Lung (tissue), 12 donors: Measurements from ENCODE around the gene KIAA0232. TPM values are rescaled to one million over a fixed set of nuclear protein-coding genes. Genes with fewer than 3 reads are reported as not detected.

Source experiments
- ATAC-seq: fragments of 200-7000 bp; cut with Tn5 transposase; one replicate; pipeline ENCODE4 v1.9.1; 2020; ENCODE audit warnings: moderate number of reproducible peaks; ENCODE audit not compliant: insufficient read depth, low FRiP score
- DNase-seq, 3 donors: peaks; one replicate each; pipeline ENCODE4 v3.0.0-alpha.2; 2013 to 2017
- H3K27ac ChIP-seq, 2 donors: one replicate each; pipeline ENCODE4 v1.5.1; 2013; ENCODE audit warnings: mild to moderate bottlenecking in 2 of 2, moderate library complexity in 2 of 2, control low read depth in 1 of 2, inconsistent platforms in 1 of 2, low read depth in 1 of 2, low read length in 1 of 2
- H3K27me3 ChIP-seq, 3 donors: one replicate each; pipeline ENCODE4 v1.5.1; 2013; ENCODE audit warnings: low read length in 2 of 3; ENCODE audit not compliant: control insufficient read depth in 3 of 3, insufficient read depth in 3 of 3
- H3K36me3 ChIP-seq, 4 donors: one replicate each; pipeline ENCODE4 v1.5.1; 2013; ENCODE audit warnings: low read length in 4 of 4, mild to moderate bottlenecking in 1 of 4, moderate library complexity in 1 of 4; ENCODE audit not compliant: control insufficient read depth in 4 of 4, insufficient read depth in 4 of 4
- H3K4me1 ChIP-seq, 5 donors: one replicate each; pipeline ENCODE4 v1.5.1; 2013; ENCODE audit warnings: low read length in 5 of 5, mild to moderate bottlenecking in 2 of 5, moderate library complexity in 1 of 5; ENCODE audit not compliant: control insufficient read depth in 5 of 5, insufficient read depth in 5 of 5
- H3K4me3 ChIP-seq: one replicate; pipeline ENCODE4 v1.5.1; 2013; ENCODE audit warnings: mild to moderate bottlenecking, control low read depth, moderate library complexity
- H3K9ac ChIP-seq, 2 donors: one replicate each; pipeline ENCODE4 v1.5.1; 2013; ENCODE audit warnings: low read length in 2 of 2, control low read depth in 1 of 2; ENCODE audit not compliant: insufficient read depth in 1 of 2
- H3K9me3 ChIP-seq, 4 donors: one replicate each; pipeline ENCODE4 v1.5.1; 2013; ENCODE audit warnings: low read length in 3 of 4, mild to moderate bottlenecking in 1 of 4, moderate library complexity in 1 of 4; ENCODE audit not compliant: control insufficient read depth in 4 of 4, insufficient read depth in 3 of 4
- CTCF ChIP-seq: IDR thresholded peaks from 2 replicates; pipeline ENCODE4 v1.5.1; 2012; ENCODE audit warnings: mild to moderate bottlenecking; ENCODE audit errors: control extremely low read depth, extremely low read depth
- WGBS, 2 donors: extraction: QIAGEN DNeasy Blood & Tissue Kit; methylation state at CpG; one replicate each; pipeline ENCODE4 v1.1.7; 2013; 5-methylcytosine and 5-hydroxymethylcytosine counted together
- polyA plus RNA-seq, 2 donors: library from polyadenylated mRNA; stranded (reverse); fragments of 200-250 nt; gene quantifications; one replicate each; pipeline ENCODE4 v1.2.1, GENCODE V29; 2013
- total RNA-seq, 2 donors: library from RNA; depleted of rRNA in 1 of 2; stranded (reverse); fragments of >200 nt in 1 of 2; gene quantifications; one replicate each; pipeline ENCODE4 v1.2.1, GENCODE V29; 2014 to 2021
- donor health status: control.
- donor health status: control.
- donor health status: Bipolar disorder and iron deficiency.
- donor health status: healthy.
- donor health status: DM: yes; HTN: yes; CAD: no.

The KIAA0232 gene
- total and polyA plus RNA-seq, 4 donors = 6.8 to 34.6 (median 18.7) TPM

DNA sequence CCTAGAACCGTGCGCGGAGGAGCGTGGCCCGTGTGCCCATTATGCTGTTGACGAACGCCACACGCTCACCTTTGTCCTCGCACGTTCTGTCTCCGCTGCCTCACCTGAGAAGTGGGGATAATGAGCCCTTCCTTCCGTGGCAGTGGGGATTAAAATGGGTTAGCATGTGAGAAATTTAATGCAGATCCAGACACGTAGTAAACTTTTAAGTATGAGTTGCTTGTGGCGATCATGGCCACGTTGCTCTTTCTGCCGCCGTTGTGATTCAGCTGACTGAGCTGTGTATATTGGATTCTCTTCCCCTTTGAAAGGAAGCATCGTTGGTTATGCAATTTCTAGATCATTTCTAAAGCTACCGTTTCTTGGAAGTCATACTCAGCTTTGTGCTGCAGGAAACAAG lies 143.6 kb downstream of the KIAA0232 start:
- Histone ChIP-seq H3K27me3 (no peaks in the 10 kb centered on the region), H3K9me3 (peaks cover 0 to 2% (median 0%) of the 10 kb centered on the region in 4 donors), H3K27ac (peak overlapping the region in 1 of 2 donors; percentile 82), H3K36me3 (peaks cover 0 to 19% (median 6%) of the 10 kb centered on the region in 4 donors), H3K4me3 (no peak overlapping the region), H3K4me1 (peaks cover 0 to 26% (median 10%) of the 10 kb centered on the region in 5 donors), H3K9ac (no peak overlapping the region)
- ATAC-seq = peak; percentile 31
- 68 to 80% methylated on average over 19 of the region's 19 CpGs for WGBS, 2 donors
- no peak for TF ChIP-seq CTCF
- DNase-seq = peak in 1 of 3 donors; percentile 17

DNA sequence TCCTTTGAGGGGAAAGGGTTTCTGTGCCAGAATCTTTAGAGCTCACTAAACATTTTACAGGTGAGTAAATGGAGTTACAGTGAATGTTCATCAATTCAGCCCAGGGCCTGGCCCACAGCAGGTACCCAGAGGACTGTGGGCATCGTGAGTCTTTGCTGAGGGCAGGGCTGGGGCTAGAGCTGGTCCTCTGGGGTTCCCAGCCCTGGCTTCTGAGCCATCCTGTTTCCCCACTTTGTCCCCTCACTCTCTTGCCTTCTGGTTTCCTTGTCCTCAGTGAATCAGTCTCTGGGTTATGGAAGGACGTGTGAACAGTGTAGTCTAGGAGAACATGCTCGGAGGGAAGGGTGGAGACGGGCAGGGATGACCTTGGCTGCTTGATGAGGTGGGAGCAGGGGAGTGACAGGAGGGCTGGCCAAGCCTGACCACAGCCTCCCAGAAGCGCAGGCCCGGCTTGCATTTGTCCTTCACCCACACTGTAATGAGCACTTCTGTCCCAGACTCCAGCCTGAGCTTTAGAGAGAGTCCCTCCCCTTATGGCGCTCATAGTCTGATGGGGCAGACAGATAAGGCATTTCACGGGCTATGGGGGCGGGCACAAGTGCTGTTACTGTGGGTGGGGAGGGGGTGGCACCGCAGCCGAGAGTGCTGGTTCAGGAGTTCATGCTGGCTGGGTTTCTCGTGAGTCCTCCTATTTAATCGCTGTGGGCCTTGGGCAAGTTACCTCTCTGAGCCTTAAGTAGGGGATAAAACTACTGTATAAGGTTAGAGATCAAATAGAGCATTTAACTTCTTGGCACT lies 144.4 kb downstream of the KIAA0232 start:
- no peaks in the 10 kb centered on the region for H3K27me3 ChIP-seq
- DNase-seq (peak; percentile 55 to 67 (median 64)), ATAC-seq (peak; percentile 79)
- H3K27ac ChIP-seq = peak overlapping the region in 1 of 2 donors; percentile 69
- H3K4me1 ChIP-seq = peaks cover 0 to 26% (median 10%) of the 10 kb centered on the region in 5 donors
- no peak overlapping the region for H3K9ac ChIP-seq
- 48 to 51% methylated on average over 13 of the region's 13 CpGs for WGBS, 2 donors
- H3K4me3 ChIP-seq = no peak overlapping the region
- H3K36me3 ChIP-seq = peaks cover 0 to 19% (median 6%) of the 10 kb centered on the region in 4 donors
- H3K9me3 ChIP-seq = peaks cover 0 to 4% (median 0%) of the 10 kb centered on the region in 4 donors
- TF ChIP-seq CTCF = no peak

DNA sequence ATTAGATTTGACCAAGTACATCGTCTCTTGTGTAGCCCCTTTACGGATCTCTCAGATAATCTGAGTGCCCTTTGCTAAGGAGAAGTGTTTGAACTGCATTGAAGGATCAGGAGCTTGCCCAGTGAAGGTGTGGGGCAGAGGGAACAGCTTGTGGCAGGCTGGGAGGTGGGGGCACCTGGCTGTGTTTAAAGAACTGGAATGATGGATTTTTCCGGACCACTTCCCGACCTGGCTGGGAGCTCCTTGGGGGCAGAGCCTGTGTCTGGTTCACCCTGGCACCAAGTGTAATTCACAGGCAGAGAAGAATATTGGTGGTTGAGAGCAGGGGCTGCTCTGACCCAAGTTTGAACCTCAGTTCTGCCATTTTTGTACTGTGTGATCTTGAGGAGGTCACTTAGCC lies 145.6 kb downstream of the KIAA0232 start:
- DNase-seq = no peak
- Histone ChIP-seq H3K36me3 (peaks cover 0 to 19% (median 6%) of the 10 kb centered on the region in 4 donors), H3K27me3 (no peaks in the 10 kb centered on the region), H3K9ac (no peak overlapping the region), H3K9me3 (peaks cover 0 to 4% (median 0%) of the 10 kb centered on the region in 4 donors), H3K27ac (no peak overlapping the region), H3K4me1 (peaks cover 0 to 26% (median 10%) of the 10 kb centered on the region in 5 donors), H3K4me3 (no peak overlapping the region)
- 78 to 84% methylated on average over 4 of the region's 4 CpGs for WGBS, 2 donors
- no peak for TF ChIP-seq CTCF
- no peak for ATAC-seq
